ENCODE data around the gene ZNF302.
"Not testable (repeated sequence)": the region's sequence is repeated elsewhere in the genome, so short reads cannot be mapped to it uniquely, and the experiment has no call there.

ZNF302 gene

GRCh38 chr19:34681478-34681877, 4.0 kb downstream of the ZNF302 start:
- H3K4me3 ChIP-seq (ENCODE audit: low read length): no peak overlapping the region
- TF ChIP-seq, protein P1, sequence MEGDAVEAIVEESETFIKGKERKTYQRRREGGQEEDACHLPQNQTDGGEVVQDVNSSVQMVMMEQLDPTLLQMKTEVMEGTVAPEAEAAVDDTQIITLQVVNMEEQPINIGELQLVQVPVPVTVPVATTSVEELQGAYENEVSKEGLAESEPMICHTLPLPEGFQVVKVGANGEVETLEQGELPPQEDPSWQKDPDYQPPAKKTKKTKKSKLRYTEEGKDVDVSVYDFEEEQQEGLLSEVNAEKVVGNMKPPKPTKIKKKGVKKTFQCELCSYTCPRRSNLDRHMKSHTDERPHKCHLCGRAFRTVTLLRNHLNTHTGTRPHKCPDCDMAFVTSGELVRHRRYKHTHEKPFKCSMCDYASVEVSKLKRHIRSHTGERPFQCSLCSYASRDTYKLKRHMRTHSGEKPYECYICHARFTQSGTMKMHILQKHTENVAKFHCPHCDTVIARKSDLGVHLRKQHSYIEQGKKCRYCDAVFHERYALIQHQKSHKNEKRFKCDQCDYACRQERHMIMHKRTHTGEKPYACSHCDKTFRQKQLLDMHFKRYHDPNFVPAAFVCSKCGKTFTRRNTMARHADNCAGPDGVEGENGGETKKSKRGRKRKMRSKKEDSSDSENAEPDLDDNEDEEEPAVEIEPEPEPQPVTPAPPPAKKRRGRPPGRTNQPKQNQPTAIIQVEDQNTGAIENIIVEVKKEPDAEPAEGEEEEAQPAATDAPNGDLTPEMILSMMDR (conservative IDR thresholded peaks at IDR 0.05; ENCODE audit: low read depth, low read length): no peak
- DNase-seq (ENCODE audit: low read depth): no peak

DNA sequence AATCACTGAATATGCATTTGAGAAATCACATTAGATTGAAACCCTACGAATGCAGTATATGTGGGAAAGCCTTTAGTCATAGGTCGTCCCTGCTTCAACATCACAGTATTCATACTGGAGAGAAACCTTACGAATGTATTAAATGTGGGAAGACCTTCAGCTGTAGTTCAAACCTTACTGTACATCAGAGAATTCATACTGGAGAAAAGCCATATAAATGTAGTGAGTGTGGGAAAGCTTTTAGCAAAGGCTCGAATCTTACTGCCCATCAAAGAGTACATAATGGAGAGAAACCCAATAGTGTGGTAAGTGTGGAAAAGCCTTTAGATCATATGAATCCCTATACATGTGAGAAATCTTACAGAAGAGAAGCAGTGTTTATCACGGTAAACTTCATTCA, 7.8 kb downstream of the ZNF302 start:
- not testable (repeated sequence) for H3K4me3 ChIP-seq (ENCODE audit: low read length); DNase-seq (ENCODE audit: low read depth)

- no peak for DNase-seq (ENCODE audit: low read depth)
- TF ChIP-seq, protein P1 (conservative IDR thresholded peaks at IDR 0.05; ENCODE audit: low read depth, low read length): no peak
These were observed 9.0 kb downstream of the ZNF302 start for GRCh38 chr19:34686455-34686854.

GRCh38 chr19:34687348-34687747, 9.9 kb downstream of the ZNF302 start:
- H3K4me3 ChIP-seq (ENCODE audit: low read length): no peak overlapping the region
- DNase-seq (ENCODE audit: low read depth): no peak
- TF ChIP-seq, protein P1 (conservative IDR thresholded peaks at IDR 0.05; ENCODE audit: low read depth, low read length): no peak

More at GRCh38 chr19:34686455-34686854, 9.0 kb downstream of the ZNF302 start:
- no peak overlapping the region for H3K4me3 ChIP-seq (ENCODE audit: low read length)

- no peak overlapping the region for H3K4me3 ChIP-seq (ENCODE audit: low read length)
- TF ChIP-seq, protein P1 (conservative IDR thresholded peaks at IDR 0.05; ENCODE audit: low read depth, low read length): no peak
- no peak for DNase-seq (ENCODE audit: low read depth)
These were observed 11.1 kb downstream of the ZNF302 start for GRCh38 chr19:34688592-34688991.

DNA sequence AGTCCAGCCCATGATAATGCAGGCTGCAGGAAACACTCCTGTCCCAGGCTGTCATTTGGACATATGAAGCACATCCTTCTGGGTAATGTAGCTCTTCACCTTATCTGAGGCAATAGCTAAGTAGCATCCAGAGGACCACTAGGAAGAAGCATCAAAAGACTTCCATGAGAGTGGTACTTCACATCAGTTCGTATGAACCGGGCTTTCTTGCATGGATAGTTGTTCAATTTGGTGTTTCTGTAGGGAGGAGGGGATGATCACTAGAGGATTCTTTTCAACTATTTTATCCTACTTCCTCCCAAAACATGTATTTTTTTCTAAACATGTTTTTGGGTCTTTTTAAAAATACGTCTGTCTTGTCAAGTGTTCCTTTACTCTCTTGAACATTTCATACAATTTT, 12.9 kb downstream of the ZNF302 start:
- no peak for DNase-seq (ENCODE audit: low read depth)
- TF ChIP-seq, protein P1 (conservative IDR thresholded peaks at IDR 0.05; ENCODE audit: low read depth, low read length): no peak
- H3K4me3 ChIP-seq (ENCODE audit: low read length): no peak overlapping the region

DNA sequence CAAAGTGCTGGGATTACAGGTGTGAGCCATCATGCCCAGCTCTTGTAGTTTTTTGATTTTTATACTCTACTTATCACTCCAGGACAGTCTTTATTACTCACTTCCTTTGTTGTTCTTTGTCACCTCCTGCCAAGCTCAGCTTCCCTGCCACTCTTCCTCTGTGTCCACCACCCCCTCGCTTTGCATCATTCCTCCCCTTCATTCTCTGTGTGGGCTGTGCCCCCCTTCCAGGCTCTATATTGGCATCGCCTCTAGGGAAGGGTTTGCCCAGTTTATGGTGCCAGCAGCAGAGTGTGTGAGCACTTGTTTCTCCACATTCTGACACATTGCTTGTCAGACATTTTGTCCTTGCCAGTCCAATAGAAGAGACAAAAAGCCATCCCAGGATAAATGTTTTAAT, 15.1 kb downstream of the ZNF302 start:
- DNase-seq (ENCODE audit: low read depth): no peak
- TF ChIP-seq, protein P1 (conservative IDR thresholded peaks at IDR 0.05; ENCODE audit: low read depth, low read length): no peak
- H3K4me3 ChIP-seq (ENCODE audit: low read length): no peak overlapping the region

GRCh38 chr19:34707661-34708060, 30.2 kb downstream of the ZNF302 start:
- DNase-seq (ENCODE audit: low read depth): no peak
- H3K4me3 ChIP-seq (ENCODE audit: low read length): no peak overlapping the region
- TF ChIP-seq, protein P1 (conservative IDR thresholded peaks at IDR 0.05; ENCODE audit: low read depth, low read length): no peak
